Neural cell (in vitro differentiated cells): ENCODE results near the gene PHF21B. TPM values are rescaled to one million over a fixed set of nuclear protein-coding genes. Genes with fewer than 3 reads are reported as not detected.

Source experiments
- H2AFZ ChIP-seq: fragments of 200-600, 300-800 bp; sonication (generic), shearing (Covaris generic); 2 replicates; pipeline ENCODE4 v1.6.0; 2014; ENCODE audit warnings: low read depth, mild to moderate bottlenecking, antibody characterized with exemption, low read length, moderate library complexity
- H3F3A ChIP-seq: fragments of 200-600 bp; shearing (Covaris generic); 2 replicates; pipeline ENCODE4 v1.6.1; 2016; ENCODE audit warnings: mild to moderate bottlenecking, moderate library complexity, mixed read lengths, antibody characterized with exemption, low read length; ENCODE audit not compliant: insufficient read depth, poor library complexity, severe bottlenecking
- H3K27ac ChIP-seq: fragments of 200-600, 300-800 bp; sonication (generic), shearing (Covaris generic); 2 replicates; pipeline ENCODE4 v1.5.1; 2014; ENCODE audit warnings: mild to moderate bottlenecking, low read length, moderate library complexity
- H3K27me3 ChIP-seq: fragments of 300-800, 200-600 bp; sonication (generic), shearing (Covaris generic); 2 replicates; pipeline ENCODE4 v1.6.0; 2014; ENCODE audit warnings: mild to moderate bottlenecking, low read depth, low read length, moderate library complexity; ENCODE audit not compliant: insufficient read depth
- H3K36me3 ChIP-seq: fragments of 300-800, 200-600 bp; sonication (generic), shearing (Covaris generic); 2 replicates; pipeline ENCODE4 v1.5.1; 2014; ENCODE audit warnings: mild to moderate bottlenecking, antibody characterized with exemption, low read length, moderate library complexity; ENCODE audit not compliant: insufficient read depth
- H3K4me2 ChIP-seq: fragments of 300-800, 200-600 bp; sonication (generic), shearing (Covaris generic); 2 replicates; pipeline ENCODE4 v1.6.0; 2014; ENCODE audit warnings: mild to moderate bottlenecking, low read length
- H3K4me3 ChIP-seq: fragments of 300-800, 200-600 bp; sonication (generic), shearing (Covaris generic); 2 replicates; pipeline ENCODE4 v1.5.1; 2014; ENCODE audit warnings: mild to moderate bottlenecking, low read length, moderate library complexity
- H3K79me2 ChIP-seq: fragments of 200-600 bp; shearing (Covaris generic); replicated peaks from 2 replicates; pipeline ENCODE4 v1.6.0; 2014; ENCODE audit warnings: mild to moderate bottlenecking, low read length, moderate library complexity; ENCODE audit not compliant: insufficient read depth
- H3K9ac ChIP-seq: fragments of 300-800, 200-600 bp; sonication (generic), shearing (Covaris generic); 2 replicates; pipeline ENCODE4 v1.6.1; 2016; ENCODE audit warnings: mild to moderate bottlenecking, low read length, mixed read lengths
- H3K9me2 ChIP-seq: fragments of 200-600 bp; shearing (Covaris generic); 2 replicates; pipeline ENCODE4 v1.6.1; 2016; ENCODE audit warnings: mild to moderate bottlenecking, low read length, mixed read lengths; ENCODE audit not compliant: insufficient read depth
- H3K9me3 ChIP-seq: fragments of 200-600, 300-800 bp; sonication (generic), shearing (Covaris generic); 2 replicates; pipeline ENCODE4 v1.6.1; 2016; ENCODE audit warnings: mild to moderate bottlenecking, mixed run types, low read length, moderate library complexity, mixed read lengths
- H4K20me1 ChIP-seq: fragments of 200-600 bp; shearing (Covaris generic); 2 replicates; pipeline ENCODE4 v1.6.1; 2016; ENCODE audit warnings: mild to moderate bottlenecking, mixed run types; ENCODE audit not compliant: insufficient read depth
- CTCF ChIP-seq: fragments of 450-650 bp; IDR thresholded peaks from 2 replicates; pipeline ENCODE4 v1.5.1; 2014; ENCODE audit warnings: antibody characterized with exemption, mild to moderate bottlenecking, moderate library complexity; ENCODE audit not compliant: poor library complexity, severe bottlenecking
- EP300 ChIP-seq: fragments of 450-650 bp; conservative IDR thresholded peaks from 2 replicates; pipeline ENCODE4 v1.6.1; 2014; ENCODE audit warnings: antibody characterized with exemption, mild to moderate bottlenecking, moderate library complexity; ENCODE audit not compliant: poor library complexity, severe bottlenecking
- EZH2 ChIP-seq: fragments of 200-600, 300-800 bp; shearing (Covaris generic), sonication (generic); IDR thresholded peaks from 2 replicates; pipeline ENCODE4 v1.6.1; 2014; ENCODE audit warnings: antibody characterized with exemption, low read length, borderline replicate concordance, mild to moderate bottlenecking; ENCODE audit not compliant: insufficient read depth, poor library complexity, severe bottlenecking
- MXI1 ChIP-seq: fragments of 450-650 bp; conservative IDR thresholded peaks from 2 replicates; pipeline ENCODE4 v1.6.1; 2014; ENCODE audit warnings: antibody characterized with exemption, mild to moderate bottlenecking; ENCODE audit not compliant: poor library complexity, severe bottlenecking
- POLR2AphosphoS5 ChIP-seq: IDR thresholded peaks from 2 replicates; pipeline ENCODE4 v1.6.1; 2012
- RAD21 ChIP-seq: fragments of 450-650 bp; conservative IDR thresholded peaks from 2 replicates; pipeline ENCODE4 v1.6.1; 2014; ENCODE audit warnings: antibody characterized with exemption, mild to moderate bottlenecking, moderate library complexity
- REST ChIP-seq: IDR thresholded peaks from 2 replicates; pipeline ENCODE4 v1.6.1; 2012; ENCODE audit warnings: borderline replicate concordance
- SMC3 ChIP-seq: fragments of 450-650 bp; conservative IDR thresholded peaks from 2 replicates; pipeline ENCODE4 v1.6.1; 2014; ENCODE audit warnings: antibody characterized with exemption, mild to moderate bottlenecking, moderate library complexity; ENCODE audit not compliant: poor library complexity
- TAF1 ChIP-seq: IDR thresholded peaks from 2 replicates; pipeline ENCODE4 v1.6.1; 2012; ENCODE audit warnings: low read depth
- polyA plus RNA-seq: library from polyadenylated mRNA; depleted of rRNA; stranded (reverse); fragments of >200 nt; gene quantifications from 2 replicates; pipeline ENCODE4 v1.2.3, GENCODE V29; 2014

Gene PHF21B
- polyA plus RNA-seq, 1 donor from 2014 or later = 49.5 TPM

- Histone ChIP-seq H3K4me3 (no peak overlapping the region), H3K9me2 (no peaks in the 10 kb centered on the region), H2AFZ (no peak overlapping the region), H3K27ac (no peak overlapping the region), H3K36me3 (peaks cover 7% of the 10 kb centered on the region), H3K79me2 (no peaks in the 10 kb centered on the region), H3K9me3 (no peaks in the 10 kb centered on the region), H3K4me2 (no peak overlapping the region), H4K20me1 (no peaks in the 10 kb centered on the region), H3F3A (no peaks in the 10 kb centered on the region), H3K9ac (no peak overlapping the region), H3K27me3 (no peaks in the 10 kb centered on the region)
- TF ChIP-seq REST = no peak
- TF ChIP-seq RAD21 = no peak
- no peak for TF ChIP-seq TAF1
- no peak for TF ChIP-seq MXI1
- TF ChIP-seq EP300 = no peak
- no peak for TF ChIP-seq EZH2
- TF ChIP-seq SMC3 = no peak
- TF ChIP-seq CTCF = no peak
- TF ChIP-seq POLR2AphosphoS5 = no peak
Measured at GRCh38 chr22:44876921-44877320, 132.9 kb downstream of the PHF21B start.

GRCh38 chr22:44871782-44872181 is 138.0 kb downstream of the PHF21B start:
- Histone ChIP-seq H3K9ac (peak overlapping the region; percentile 20), H3K36me3 (peaks cover 5% of the 10 kb centered on the region), H3K4me3 (peak overlapping the region; percentile 16), H3K9me3 (no peaks in the 10 kb centered on the region), H3K27ac (peak overlapping the region; percentile 58), H3K9me2 (no peaks in the 10 kb centered on the region), H2AFZ (no peak overlapping the region), H3K27me3 (no peaks in the 10 kb centered on the region), H3K79me2 (no peaks in the 10 kb centered on the region), H3F3A (no peaks in the 10 kb centered on the region), H3K4me2 (no peak overlapping the region), H4K20me1 (no peaks in the 10 kb centered on the region)
- no peak for TF ChIP-seq TAF1
- no peak for TF ChIP-seq POLR2AphosphoS5
- no peak for TF ChIP-seq EP300
- no peak for TF ChIP-seq REST
- no peak for TF ChIP-seq EZH2
- TF ChIP-seq CTCF = no peak
- TF ChIP-seq SMC3 = no peak
- TF ChIP-seq MXI1 = no peak
- TF ChIP-seq RAD21 = no peak
